Lung microvascular endothelial cell (primary cell): ENCODE results near the gene RPS10. TPM values are rescaled to one million over a fixed set of nuclear protein-coding genes. Genes with fewer than 3 reads are reported as not detected.
"Not testable (repeated sequence)": the region's sequence is repeated elsewhere in the genome, so short reads cannot be mapped to it uniquely, and the experiment has no call there.

Experiments
- DNase-seq, 2 donors: peaks; one replicate each; pipeline versions ENCODE4 v3.0.0 to v3.0.0-alpha.2; 2010; ENCODE audit warnings: low read depth in 2 of 2
- total RNA-seq: library from RNA; depleted of rRNA; stranded (reverse); fragments of >200 nt; gene quantifications from 2 replicates; pipeline ENCODE4 v1.2.1, GENCODE V29; 2014

The RPS10 gene
- total RNA-seq, 1 donor from 2014 or later, result 1,478 TPM

GRCh38 chr6:34393191-34393965 is 32.5 kb downstream of the RPS10 start:
- DNase-seq, result peak in 1 of 2 donors; percentile 14

- peak; percentile 95 for DNase-seq
These were observed 33.2 kb downstream of the RPS10 start, which contains the start of gene NUDT3 for GRCh38 chr6:34392497-34393190. NUDT3 (minus strand) TSS chr6:34392669; CDS start chr6:34392362, 307 bp downstream.

GRCh38 chr6:34391786-34392496 is 33.9 kb downstream of the RPS10 start:
- peak; percentile 63 to 64 for DNase-seq

- DNase-seq, result no peak
These were observed 34.4 kb downstream of the RPS10 start for GRCh38 chr6:34391473-34391785.

- peak; percentile 46 to 61 for DNase-seq
These were observed 35.1 kb downstream of the RPS10 start for GRCh38 chr6:34390531-34391472.

DNA sequence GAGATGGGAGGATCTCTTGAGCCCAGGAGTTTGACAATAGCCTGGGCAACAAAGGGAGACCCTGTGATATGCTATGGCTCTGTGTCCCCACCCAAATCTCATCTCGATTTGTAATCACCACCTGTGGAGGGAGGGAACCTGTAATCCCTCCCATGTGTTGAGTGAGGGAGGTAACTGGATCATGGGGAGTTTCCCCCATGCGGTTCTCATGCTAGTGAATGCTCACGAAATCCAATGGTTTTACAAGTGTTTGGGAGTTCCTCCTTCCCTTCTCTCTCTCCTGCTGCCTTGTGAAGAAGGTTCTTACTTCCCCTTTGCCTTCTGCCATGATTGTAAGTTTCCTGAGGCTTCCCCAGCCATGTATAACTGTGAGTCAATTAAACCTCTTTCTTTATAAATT is 36.8 kb downstream of the RPS10 start:
- no peak for DNase-seq

GRCh38 chr6:34388421-34388820 is 37.4 kb downstream of the RPS10 start:
- no peak for DNase-seq

- peak; percentile 39 to 76 for DNase-seq
These were observed 39.3 kb downstream of the RPS10 start for GRCh38 chr6:34386316-34387137.

GRCh38 chr6:34385793-34386195 is 40.1 kb downstream of the RPS10 start:
- DNase-seq, result no peak

GRCh38 chr6:34384321-34385153 is 41.3 kb downstream of the RPS10 start:
- no peak for DNase-seq

DNA sequence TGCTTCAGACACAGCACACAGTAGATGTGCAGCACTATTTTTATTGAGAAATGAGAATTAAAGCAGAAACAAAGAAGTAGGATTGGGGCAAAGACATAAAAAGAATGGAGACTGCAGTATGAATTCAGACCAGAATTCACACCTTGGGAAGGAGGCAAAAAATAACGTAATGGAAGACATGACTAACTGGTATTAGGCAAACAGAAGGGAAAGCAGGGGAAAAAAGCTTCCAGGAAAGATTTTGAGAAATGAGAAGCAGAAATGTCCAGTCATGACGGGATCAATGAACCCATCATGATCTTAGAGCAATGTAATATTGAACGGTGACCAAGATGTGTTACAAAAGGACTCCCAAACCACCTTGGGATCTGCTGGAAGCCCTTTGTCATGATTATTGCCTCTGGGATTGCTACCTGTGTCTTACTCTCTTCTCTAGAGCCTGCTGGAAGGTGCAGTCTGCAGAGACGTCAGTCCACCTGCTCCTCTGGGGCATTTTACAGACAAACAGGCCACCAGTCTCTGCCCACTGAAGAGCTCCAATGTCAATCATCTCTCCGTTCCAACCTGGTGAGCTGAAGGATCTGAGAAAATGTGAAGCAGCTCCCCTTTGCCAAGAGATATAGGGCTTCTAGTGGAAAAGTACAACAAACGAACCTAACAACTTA is 42.1 kb downstream of the RPS10 start:
- DNase-seq, result no peak

DNA sequence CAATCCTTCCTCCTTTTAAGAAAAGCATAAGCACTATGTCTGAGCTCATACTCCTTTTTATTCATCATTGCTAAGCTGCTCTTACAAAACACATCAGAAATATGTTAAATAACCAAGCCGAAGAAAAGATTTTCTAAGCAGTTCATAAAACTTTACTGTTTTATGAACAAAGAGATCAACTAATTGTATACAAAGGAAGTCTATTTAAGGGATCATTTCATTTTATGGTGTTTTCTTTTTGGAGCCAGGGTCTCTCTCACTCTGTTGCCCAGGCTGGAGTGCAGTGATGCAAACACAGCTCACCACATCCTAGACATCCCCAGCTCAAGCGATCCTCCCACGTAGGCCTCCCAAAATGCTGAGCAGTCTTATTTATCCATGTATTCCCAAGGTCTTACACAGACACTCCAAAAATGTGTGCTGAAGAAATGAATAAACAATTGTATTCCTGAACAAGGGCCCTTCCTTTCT is 42.7 kb downstream of the RPS10 start:
- no peak for DNase-seq

DNA sequence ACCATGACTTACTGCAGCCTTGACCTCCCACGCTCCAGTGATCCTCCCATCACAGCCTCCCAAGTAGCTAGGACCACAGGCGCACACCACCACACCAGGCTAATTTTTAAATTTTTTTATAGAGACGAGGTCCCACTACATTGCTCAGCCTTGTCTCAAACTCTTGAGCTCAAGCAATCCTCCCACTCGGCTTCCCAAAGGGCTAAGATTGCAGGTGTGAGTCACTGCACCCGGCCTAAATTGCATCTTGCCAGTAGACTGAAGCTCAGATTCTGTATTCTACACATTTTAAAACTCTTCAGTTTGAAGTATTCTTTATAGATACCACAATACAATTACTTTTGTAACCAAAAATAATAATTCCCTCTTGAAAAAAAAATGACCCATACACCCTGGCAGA is 44.8 kb downstream of the RPS10 start:
- no peak for DNase-seq

GRCh38 chr6:34378470-34378869 is 47.4 kb downstream of the RPS10 start:
- DNase-seq, result no peak

DNA sequence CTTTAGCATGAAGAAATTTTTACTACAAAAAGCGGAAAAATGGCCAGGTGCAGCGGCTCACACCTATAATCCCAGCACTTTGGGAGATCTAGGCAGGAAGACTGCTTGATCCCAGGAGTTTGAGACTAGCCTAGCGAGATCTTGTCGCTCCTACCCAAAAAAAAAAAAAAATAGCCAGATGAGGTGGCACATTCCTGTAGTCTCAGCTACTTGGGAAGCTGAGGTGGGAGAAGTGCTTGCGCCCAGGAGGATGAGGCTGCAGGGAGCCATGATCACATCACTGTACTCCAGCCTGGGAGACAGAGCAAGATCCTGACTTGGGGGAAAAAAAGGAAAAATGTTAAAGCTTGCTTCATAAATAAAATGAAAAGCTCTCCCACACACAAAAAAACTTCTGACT is 47.9 kb downstream of the RPS10 start:
- no peak for DNase-seq

GRCh38 chr6:34377571-34377970 is 48.3 kb downstream of the RPS10 start:
- not testable (repeated sequence) for DNase-seq

DNA sequence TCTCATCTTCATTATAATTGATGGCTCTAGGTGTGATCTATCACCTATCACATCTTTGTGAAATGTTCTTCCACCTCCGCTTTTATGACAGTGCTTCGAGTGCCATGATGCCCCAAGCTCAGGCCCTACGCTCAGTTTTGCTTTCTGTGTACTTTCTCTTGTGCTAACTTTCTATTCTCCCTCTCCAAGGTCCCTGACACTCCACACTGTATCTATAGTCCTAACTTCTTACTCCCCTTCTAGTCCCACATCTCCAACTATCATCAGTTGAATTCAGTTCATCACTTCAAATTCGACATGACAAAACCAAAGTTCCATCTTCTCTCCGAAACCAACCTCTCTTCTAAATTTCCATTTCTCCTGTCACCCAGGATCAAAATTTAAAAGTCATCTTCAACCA is 50.0 kb downstream of the RPS10 start:
- no peak for DNase-seq

GRCh38 chr6:34374508-34374907 is 51.4 kb downstream of the RPS10 start:
- DNase-seq, result no peak

GRCh38 chr6:34374069-34374468 is 51.8 kb downstream of the RPS10 start:
- no peak for DNase-seq
